Measurements from ENCODE around the gene MYPOP. TPM values are rescaled to one million over a fixed set of nuclear protein-coding genes. Genes with fewer than 3 reads are reported as not detected.
A peak's percentile ranks its signal among the peaks of the same experiment; 100 is the strongest.

The MYPOP gene
- polyA plus RNA-seq, 1 experiment = 1.8 TPM

DNA sequence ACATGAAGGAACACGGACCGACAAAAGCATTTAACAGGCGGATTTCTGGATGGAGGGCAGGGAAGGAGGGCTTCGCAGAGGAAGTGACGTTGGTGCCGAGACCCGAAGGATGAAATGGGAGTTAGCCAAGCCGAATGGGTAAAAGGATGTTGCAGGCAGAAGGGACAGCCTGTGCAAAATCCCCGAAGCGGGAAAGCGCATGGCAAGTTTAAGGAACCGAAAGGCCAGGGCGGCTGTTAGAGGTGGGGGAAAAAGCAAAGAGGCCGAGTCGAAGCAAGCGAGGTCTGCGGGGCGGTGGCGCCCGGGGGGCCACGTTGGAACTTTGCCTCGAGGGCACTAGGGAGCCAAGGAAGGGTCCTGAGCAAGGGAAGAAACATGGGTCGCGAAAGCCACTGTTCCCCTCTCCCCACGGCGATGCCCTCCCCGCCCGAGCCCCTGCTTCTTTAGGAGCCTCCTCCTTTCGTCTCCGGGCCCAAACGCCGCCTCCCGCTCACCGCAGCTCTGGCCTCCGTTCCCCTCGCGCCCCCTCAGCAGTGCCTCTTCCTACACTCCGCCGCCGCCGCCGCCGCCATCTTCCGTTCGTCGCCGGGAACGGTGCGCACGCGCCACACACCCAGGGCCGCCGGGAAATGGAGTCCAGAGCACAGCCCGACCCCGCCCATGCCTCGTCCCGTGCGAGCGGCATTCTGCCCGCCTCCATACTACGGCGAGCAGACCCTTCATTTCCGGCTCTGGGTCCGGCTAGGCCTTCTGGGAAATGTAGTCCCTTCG, 39.7 kb downstream of the MYPOP start, which contains the start of gene SYMPK:
Gene SYMPK (minus strand): TSS at position 584 of the 771 bp plus-strand sequence. CDS start 8,652 bp downstream, outside the sequence.
- TF ChIP-seq, protein P1, sequence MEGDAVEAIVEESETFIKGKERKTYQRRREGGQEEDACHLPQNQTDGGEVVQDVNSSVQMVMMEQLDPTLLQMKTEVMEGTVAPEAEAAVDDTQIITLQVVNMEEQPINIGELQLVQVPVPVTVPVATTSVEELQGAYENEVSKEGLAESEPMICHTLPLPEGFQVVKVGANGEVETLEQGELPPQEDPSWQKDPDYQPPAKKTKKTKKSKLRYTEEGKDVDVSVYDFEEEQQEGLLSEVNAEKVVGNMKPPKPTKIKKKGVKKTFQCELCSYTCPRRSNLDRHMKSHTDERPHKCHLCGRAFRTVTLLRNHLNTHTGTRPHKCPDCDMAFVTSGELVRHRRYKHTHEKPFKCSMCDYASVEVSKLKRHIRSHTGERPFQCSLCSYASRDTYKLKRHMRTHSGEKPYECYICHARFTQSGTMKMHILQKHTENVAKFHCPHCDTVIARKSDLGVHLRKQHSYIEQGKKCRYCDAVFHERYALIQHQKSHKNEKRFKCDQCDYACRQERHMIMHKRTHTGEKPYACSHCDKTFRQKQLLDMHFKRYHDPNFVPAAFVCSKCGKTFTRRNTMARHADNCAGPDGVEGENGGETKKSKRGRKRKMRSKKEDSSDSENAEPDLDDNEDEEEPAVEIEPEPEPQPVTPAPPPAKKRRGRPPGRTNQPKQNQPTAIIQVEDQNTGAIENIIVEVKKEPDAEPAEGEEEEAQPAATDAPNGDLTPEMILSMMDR (IDR thresholded peaks at IDR 0.05; ENCODE audit: insufficient read depth, low read depth, low read length) = no peak
- peaks cover 2% of the 10 kb centered on the region; the same call in 1 of the 2 replicates for H3K36me3 ChIP-seq (ENCODE audit: control insufficient read depth, insufficient read depth, low read length)
- POLR2A ChIA-PET = interaction anchor here (0.9 kb wide), 1 partner anchor 24 kb away, joined by 3 read pairs; the partner anchor contains the start of gene IRF2BP1
- H3K27me3 ChIP-seq (ENCODE audit: control insufficient read depth, insufficient read depth, low read length) = peaks cover 24% of the 10 kb centered on the region
- peak within 1 kb of the TSS; percentile 78 for H3K4me3 ChIP-seq (ENCODE audit: low read depth, low read length)
- peak; percentile 91 for DNase-seq (ENCODE audit: low read depth)
- CTCF ChIA-PET = interaction anchor here (1.0 to 5.2 kb wide), 7 partner anchors 13 to 154 kb away, joined by 3 to 49 read pairs (median 6); partner anchors contain the start of gene IRF2BP1

GRCh38 chr19:45862271-45862563, 40.2 kb downstream of the MYPOP start:
- TF ChIP-seq, protein P1 (IDR thresholded peaks at IDR 0.05; ENCODE audit: insufficient read depth, low read depth, low read length) = no peak
- Histone ChIP-seq H3K27me3 (ENCODE audit: control insufficient read depth, insufficient read depth, low read length) (peaks cover 24% of the 10 kb centered on the region), H3K4me3 (ENCODE audit: low read depth, low read length) (peak overlapping the region; percentile 78), H3K36me3 (ENCODE audit: control insufficient read depth, insufficient read depth, low read length) (peaks cover 2% of the 10 kb centered on the region; the same call in 1 of the 2 replicates)
- POLR2A ChIA-PET = no interaction called here
- CTCF ChIA-PET = interaction anchor here (1.5 kb wide), 1 partner anchor 46 kb away, joined by 7 read pairs; no protein-coding TSS in a partner anchor
- DNase-seq (ENCODE audit: low read depth) = no peak

DNA sequence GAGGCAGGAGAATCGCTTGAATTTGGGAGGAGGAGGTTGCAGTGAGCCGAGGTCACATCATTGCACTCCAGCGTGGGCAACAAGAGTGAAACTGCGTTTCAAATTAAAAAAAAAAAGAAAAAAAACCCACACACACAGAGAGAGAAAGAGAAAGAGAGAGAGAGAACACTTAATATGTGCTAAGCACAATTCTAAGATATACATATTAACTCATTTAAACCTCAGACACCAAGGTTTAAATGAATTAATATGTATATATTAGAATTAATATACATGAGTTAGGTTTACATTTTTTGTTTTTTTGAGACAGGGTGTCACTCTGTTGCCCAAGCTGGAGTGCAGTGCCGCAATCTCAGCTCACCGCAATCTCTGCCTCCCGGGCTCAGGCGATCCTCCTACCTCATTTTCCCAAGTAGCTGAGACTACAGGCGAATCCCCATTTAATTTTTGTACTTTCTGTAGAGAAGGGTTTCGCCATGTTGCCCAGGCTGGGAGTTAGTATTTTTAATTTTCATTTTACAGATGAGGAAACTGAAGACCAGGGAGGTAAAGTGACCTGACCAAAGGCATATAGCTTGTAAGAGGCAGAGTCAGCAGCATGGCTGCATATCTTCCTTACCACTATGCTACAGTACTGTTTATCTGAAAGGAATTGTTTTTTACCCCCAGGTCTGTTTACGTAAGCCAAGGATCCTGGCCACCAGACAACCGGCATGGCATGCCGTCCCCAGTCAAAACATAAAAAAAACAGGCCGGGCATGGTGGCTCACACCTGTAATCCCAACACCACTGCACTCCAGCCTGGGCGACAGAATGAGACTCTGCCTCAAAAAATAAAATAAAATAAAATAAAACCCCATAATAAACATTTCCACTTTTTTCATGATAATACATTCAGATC, 41.8 kb downstream of the MYPOP start:
- Histone ChIP-seq H3K4me3 (ENCODE audit: low read depth, low read length) (no peak overlapping the region), H3K27me3 (ENCODE audit: control insufficient read depth, insufficient read depth, low read length) (peaks cover 16% of the 10 kb centered on the region), H3K36me3 (ENCODE audit: control insufficient read depth, insufficient read depth, low read length) (peaks cover 2% of the 10 kb centered on the region; the same call in 1 of the 2 replicates)
- POLR2A ChIA-PET = interaction anchor here (0.7 kb wide), 1 partner anchor 20 kb away, joined by 3 read pairs; no protein-coding TSS in a partner anchor
- TF ChIP-seq, protein P1 (IDR thresholded peaks at IDR 0.05; ENCODE audit: insufficient read depth, low read depth, low read length) = no peak
- no peak for DNase-seq (ENCODE audit: low read depth)
- CTCF ChIA-PET = interaction anchor here (0.6 to 1.3 kb wide), 4 partner anchors 35 to 331 kb away, joined by 3 to 4 read pairs (median 4); no protein-coding TSS in a partner anchor

- CTCF ChIA-PET = interaction anchor here (0.7 to 1.3 kb wide), 4 partner anchors 13 to 56 kb away, joined by 3 read pairs; no protein-coding TSS in a partner anchor
- POLR2A ChIA-PET = no interaction called here
- TF ChIP-seq, protein P1 (IDR thresholded peaks at IDR 0.05; ENCODE audit: insufficient read depth, low read depth, low read length) = no peak
- H3K4me3 ChIP-seq (ENCODE audit: low read depth, low read length) = no peak overlapping the region
- H3K27me3 ChIP-seq (ENCODE audit: control insufficient read depth, insufficient read depth, low read length) = no peaks in the 10 kb centered on the region
- H3K36me3 ChIP-seq (ENCODE audit: control insufficient read depth, insufficient read depth, low read length) = peaks cover 17% of the 10 kb centered on the region
- DNase-seq (ENCODE audit: low read depth) = no peak
These were observed 48.1 kb downstream of the MYPOP start for GRCh38 chr19:45854167-45854778.

Measured in BJ (cell line).